Neural crest cell (in vitro differentiated cells): ENCODE measurements around the gene THRB. TPM values are rescaled to one million over a fixed set of nuclear protein-coding genes. Genes with fewer than 3 reads are reported as not detected.

Experiments
- DNase-seq: peaks from one replicate; pipeline ENCODE4 v3.0.0; 2021; ENCODE audit warnings: low read depth, mixed read lengths, low spot score
- H3K27ac Mint-ChIP-seq: one replicate; pipeline ENCODE4 v1.8.0; 2021; ENCODE audit warnings: mild to moderate bottlenecking, mixed read lengths; ENCODE audit not compliant: unreplicated experiment
- H3K27me3 Mint-ChIP-seq: 2 replicates; pipeline ENCODE4 v1.8.0; 2021; ENCODE audit warnings: low read depth, mild to moderate bottlenecking, mixed read lengths
- H3K36me3 Mint-ChIP-seq: 2 replicates; pipeline ENCODE4 v1.8.0; 2021; ENCODE audit warnings: low read depth, mild to moderate bottlenecking, mixed read lengths
- H3K4me1 Mint-ChIP-seq: 2 replicates; pipeline ENCODE4 v1.8.0; 2021; ENCODE audit warnings: mixed read lengths
- H3K4me3 Mint-ChIP-seq: one replicate; pipeline ENCODE4 v1.8.0; 2021; ENCODE audit warnings: mild to moderate bottlenecking, mixed read lengths
- H3K9me3 Mint-ChIP-seq: 2 replicates; pipeline ENCODE4 v1.8.0; 2021; ENCODE audit warnings: mixed read lengths
- total RNA-seq: library from RNA; stranded (reverse); gene quantifications from 2 replicates; pipeline ENCODE4 v1.2.1, GENCODE V29; 2021
- TF ChIP-seq, protein P1 (sequence below): fragments of 200-600 bp; sonication (generic); conservative IDR thresholded peaks from 2 replicates; pipeline ENCODE4 v1.5.0; 2021; ENCODE audit warnings: antibody characterized with exemption, mild to moderate bottlenecking

THRB gene
- total RNA-seq, 1 donor from 2014 or later: 0.65 TPM

DNA sequence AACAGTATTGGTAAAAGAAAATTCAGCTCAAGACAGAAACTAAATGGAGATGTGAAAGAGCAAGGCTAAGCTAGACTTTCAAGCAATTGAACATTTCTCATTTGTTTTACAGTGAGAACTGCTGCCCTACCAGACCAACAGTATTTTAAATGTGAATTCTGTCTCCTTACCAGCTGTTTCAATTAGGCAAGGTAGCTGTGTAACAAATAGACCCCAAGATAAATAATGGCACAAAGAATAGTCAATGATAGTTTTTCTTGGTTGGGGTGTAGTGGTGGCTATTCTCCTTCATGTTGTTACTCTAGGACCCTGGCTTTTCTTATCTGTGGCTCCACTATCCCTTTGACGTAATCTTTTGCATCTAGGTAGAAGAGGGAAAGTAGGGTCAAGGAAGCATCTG, 30.4 kb upstream of the THRB start:
- Mint-ChIP-seq H3K27ac (no peak overlapping the region), H3K4me3 (no peak overlapping the region), H3K9me3 (no peaks in the 10 kb centered on the region)

DNA sequence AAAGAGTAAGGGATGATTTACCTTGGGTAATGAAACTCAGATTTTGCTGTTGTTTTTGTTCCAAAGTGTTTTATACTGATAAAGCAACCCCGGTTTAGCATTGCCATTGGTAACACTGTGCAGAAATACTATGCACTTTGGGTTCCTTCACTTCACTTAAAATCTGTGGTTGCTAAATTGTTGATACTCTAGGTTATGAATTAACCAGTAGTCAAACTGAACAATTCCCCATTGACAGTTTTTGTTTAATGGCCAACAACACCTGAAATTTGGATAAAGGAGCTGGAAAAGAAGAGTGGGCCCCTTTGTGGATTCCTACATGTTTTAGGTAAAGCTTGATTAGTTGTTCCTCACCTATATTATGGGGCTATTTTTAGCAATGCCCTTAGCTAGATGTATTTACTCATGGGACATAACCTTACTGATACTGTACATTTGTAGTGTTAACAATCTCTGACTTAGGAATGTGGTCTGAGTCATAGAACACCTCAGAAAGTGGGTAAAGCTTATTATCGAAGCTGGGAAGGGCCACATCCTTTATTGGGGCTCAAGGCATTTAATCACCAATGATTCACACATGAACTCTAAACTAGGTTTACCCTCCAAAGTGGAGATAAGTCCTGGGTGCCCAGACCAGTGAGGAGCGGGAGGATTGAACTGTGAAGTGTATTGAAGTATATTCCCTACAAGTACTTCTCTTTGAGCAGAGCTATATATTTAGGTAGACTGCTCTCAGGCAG, 29.5 kb upstream of the THRB start:
- TF ChIP-seq, protein P1, sequence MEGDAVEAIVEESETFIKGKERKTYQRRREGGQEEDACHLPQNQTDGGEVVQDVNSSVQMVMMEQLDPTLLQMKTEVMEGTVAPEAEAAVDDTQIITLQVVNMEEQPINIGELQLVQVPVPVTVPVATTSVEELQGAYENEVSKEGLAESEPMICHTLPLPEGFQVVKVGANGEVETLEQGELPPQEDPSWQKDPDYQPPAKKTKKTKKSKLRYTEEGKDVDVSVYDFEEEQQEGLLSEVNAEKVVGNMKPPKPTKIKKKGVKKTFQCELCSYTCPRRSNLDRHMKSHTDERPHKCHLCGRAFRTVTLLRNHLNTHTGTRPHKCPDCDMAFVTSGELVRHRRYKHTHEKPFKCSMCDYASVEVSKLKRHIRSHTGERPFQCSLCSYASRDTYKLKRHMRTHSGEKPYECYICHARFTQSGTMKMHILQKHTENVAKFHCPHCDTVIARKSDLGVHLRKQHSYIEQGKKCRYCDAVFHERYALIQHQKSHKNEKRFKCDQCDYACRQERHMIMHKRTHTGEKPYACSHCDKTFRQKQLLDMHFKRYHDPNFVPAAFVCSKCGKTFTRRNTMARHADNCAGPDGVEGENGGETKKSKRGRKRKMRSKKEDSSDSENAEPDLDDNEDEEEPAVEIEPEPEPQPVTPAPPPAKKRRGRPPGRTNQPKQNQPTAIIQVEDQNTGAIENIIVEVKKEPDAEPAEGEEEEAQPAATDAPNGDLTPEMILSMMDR: no peak
- Mint-ChIP-seq H3K4me1 (peaks cover 12% of the 10 kb centered on the region), H3K4me3 (no peak overlapping the region), H3K27ac (no peak overlapping the region), H3K27me3 (peaks cover 69% of the 10 kb centered on the region), H3K36me3 (no peaks in the 10 kb centered on the region), H3K9me3 (no peaks in the 10 kb centered on the region)
- DNase-seq: no peak

More for the DNA sequence above, 30.4 kb upstream of the THRB start:
- TF ChIP-seq, protein P1: no peak
- no peak for DNase-seq
- Mint-ChIP-seq H3K27me3 (peaks cover 61% of the 10 kb centered on the region), H3K36me3 (no peaks in the 10 kb centered on the region), H3K4me1 (peaks cover 8% of the 10 kb centered on the region)

DNA sequence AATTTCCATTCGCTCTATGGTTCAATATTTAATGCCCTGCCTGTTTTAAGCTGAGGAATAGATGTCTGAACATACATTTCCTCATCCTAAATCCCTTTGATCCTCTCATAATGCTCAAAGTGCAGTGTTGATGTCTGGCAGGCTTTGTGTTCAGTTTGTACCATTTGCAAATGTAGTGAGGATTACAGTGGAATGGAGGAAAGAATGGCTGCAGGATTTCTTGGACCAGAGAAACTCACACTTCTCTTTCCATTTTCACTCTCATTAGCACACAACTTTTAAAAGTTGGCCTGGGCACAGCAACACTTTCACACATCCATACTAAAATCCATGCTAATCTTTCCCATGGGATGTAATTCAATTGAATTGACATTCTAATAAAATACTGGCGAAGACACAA, 28.6 kb upstream of the THRB start:
- H3K4me1 Mint-ChIP-seq: peaks cover 12% of the 10 kb centered on the region

DNA sequence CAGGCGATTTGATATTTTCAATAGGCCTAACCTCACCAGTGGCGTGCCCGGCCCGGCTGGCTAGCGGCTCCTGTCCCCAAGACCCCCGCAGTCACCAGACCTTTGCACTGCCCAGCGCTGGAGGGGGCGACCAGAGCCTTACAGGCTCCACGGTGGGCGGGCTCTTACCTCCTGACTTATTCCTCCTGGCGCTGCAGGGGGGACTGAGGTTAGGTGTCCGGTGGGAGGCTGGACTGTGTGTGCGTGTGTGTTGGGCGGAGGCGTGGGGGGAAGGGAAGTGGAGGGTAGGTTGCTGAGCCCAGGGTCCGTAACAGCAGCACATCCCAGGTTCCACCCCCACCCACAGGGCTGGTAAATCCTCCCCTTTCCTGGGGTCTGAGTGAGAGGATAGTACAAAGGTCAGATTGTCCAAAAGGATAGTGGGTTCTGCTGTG, 27.5 kb upstream of the THRB start:
- Mint-ChIP-seq H3K9me3 (no peaks in the 10 kb centered on the region), H3K36me3 (no peaks in the 10 kb centered on the region), H3K4me3 (peak overlapping the region; percentile 79), H3K27me3 (peaks cover 83% of the 10 kb centered on the region), H3K4me1 (peaks cover 12% of the 10 kb centered on the region), H3K27ac (no peak overlapping the region)
- TF ChIP-seq, protein P1: no peak
- peak; percentile 21 for DNase-seq

More for the DNA sequence above, 28.6 kb upstream of the THRB start:
- H3K27me3 Mint-ChIP-seq: peaks cover 79% of the 10 kb centered on the region
- H3K36me3 Mint-ChIP-seq: no peaks in the 10 kb centered on the region
- H3K9me3 Mint-ChIP-seq: no peaks in the 10 kb centered on the region
- H3K4me3 Mint-ChIP-seq: no peak overlapping the region
- H3K27ac Mint-ChIP-seq: no peak overlapping the region
- DNase-seq: no peak
- TF ChIP-seq, protein P1: no peak

DNA sequence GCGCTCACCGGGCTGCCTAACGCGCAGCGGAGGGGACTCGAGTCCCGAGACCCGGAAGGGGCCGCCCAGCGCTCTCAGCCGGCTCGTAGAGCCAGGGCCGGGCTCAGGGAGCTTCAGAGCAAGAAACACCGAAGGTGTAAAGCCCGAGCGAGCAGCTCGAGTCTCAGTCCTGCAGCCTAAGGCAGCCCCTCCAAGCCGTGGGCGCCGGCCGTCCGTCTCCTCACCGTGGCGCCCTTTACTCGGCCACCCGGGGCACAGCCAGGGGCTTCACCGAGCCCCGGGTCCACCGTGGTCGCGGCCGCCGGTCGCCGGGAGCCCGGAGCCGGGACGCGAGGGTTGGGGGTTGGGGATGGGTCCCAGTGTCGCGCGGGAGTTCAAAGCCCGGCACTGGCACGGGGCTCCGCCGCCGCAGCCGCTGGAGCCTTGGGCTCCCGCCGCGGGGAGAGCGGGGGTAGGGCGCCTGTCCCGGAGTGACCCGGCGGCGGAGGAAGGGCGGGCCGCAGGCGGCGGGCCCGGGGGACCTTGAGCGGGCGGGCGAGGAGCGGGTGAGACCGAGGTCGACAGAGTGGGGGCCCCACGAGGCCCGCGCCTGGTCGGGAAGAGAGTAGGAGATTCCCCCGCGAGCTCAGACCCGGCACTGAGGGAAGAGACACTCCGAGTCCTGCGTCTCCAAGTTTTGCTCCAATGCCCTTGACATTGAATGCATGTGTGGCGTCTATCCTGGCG, 26.9 kb upstream of the THRB start:
- no peaks in the 10 kb centered on the region for H3K9me3 Mint-ChIP-seq
- H3K4me1 Mint-ChIP-seq: peaks cover 12% of the 10 kb centered on the region
- no peaks in the 10 kb centered on the region for H3K36me3 Mint-ChIP-seq
- H3K27ac Mint-ChIP-seq: no peak overlapping the region
- H3K4me3 Mint-ChIP-seq: peak overlapping the region; percentile 79
- TF ChIP-seq, protein P1: no peak
- peak; percentile 30 for DNase-seq
- peaks cover 88% of the 10 kb centered on the region for H3K27me3 Mint-ChIP-seq
